Breast epithelium (tissue), 3 donors: ENCODE results near the gene RARRES2.

Experiments used
- CTCF ChIP-seq, 3 donors: fragments of 450-650 bp; IDR thresholded peaks; one replicate each; pipeline ENCODE4 v1.5.1; 2016 to 2017; ENCODE audit warnings: antibody characterized with exemption in 3 of 3, mild to moderate bottlenecking in 3 of 3, moderate library complexity in 3 of 3
- POLR2A ChIP-seq: fragments of 450-650 bp; IDR thresholded peaks from one replicate; pipeline ENCODE4 v1.6.1; 2016; ENCODE audit warnings: antibody characterized with exemption, mild to moderate bottlenecking, moderate library complexity
- POLR2AphosphoS5 ChIP-seq, 3 donors: sonication (generic); formaldehyde crosslinking; IDR thresholded peaks; one replicate each; pipeline ENCODE4 v1.6.1; 2017; ENCODE audit warnings: antibody characterized with exemption in 3 of 3

DNA sequence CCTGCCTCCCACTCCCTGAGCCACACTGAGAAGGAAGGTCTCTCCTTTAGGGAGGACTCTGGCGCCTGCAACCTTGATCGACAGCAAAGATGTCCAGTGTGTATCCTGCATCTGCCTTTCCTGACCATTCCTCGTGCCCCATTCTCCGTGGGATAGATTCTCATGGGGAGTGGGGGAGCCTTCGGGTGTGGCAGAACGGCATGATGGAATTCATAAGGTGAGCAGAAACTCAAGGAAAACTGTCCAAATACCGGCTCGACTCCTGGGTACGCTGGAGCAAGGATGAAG lies 636 bp upstream of the RARRES2 start:
- TF ChIP-seq CTCF (IDR thresholded peaks at IDR 0.05) (no peak), POLR2A (no peak), POLR2AphosphoS5 (IDR thresholded peaks at IDR 0.05) (no peak)
